BE2C (cell line): ENCODE data around the gene MSRB3.

Source experiments
- DNase-seq: peaks from one replicate; pipeline ENCODE4 v3.0.0-alpha.2; 2020
- H3K27me3 ChIP-seq: fragments of 250-450 bp; sonication (Bioruptor Pico); 2 replicates; pipeline ENCODE4 v1.5.1; 2020; ENCODE audit warnings: mild to moderate bottlenecking
- H3K36me3 ChIP-seq: fragments of 250-450 bp; sonication (Bioruptor Pico); 2 replicates; pipeline ENCODE4 v1.5.1; 2020; ENCODE audit warnings: mild to moderate bottlenecking
- H3K4me1 ChIP-seq: fragments of 250-450 bp; sonication (Bioruptor Pico); 2 replicates; pipeline ENCODE4 v1.5.1; 2020
- H3K4me3 ChIP-seq: 2 replicates; pipeline ENCODE4 v1.5.1; 2011; ENCODE audit warnings: low read depth, low read length
- H3K9me3 ChIP-seq: fragments of 250-450 bp; sonication (Bioruptor Pico); 2 replicates; pipeline ENCODE4 v1.5.1; 2020
- CTCF ChIP-seq: IDR thresholded peaks from 2 replicates; pipeline ENCODE4 v1.5.1; 2012; ENCODE audit warnings: mild to moderate bottlenecking, low read depth, low read length

MSRB3 gene

DNA sequence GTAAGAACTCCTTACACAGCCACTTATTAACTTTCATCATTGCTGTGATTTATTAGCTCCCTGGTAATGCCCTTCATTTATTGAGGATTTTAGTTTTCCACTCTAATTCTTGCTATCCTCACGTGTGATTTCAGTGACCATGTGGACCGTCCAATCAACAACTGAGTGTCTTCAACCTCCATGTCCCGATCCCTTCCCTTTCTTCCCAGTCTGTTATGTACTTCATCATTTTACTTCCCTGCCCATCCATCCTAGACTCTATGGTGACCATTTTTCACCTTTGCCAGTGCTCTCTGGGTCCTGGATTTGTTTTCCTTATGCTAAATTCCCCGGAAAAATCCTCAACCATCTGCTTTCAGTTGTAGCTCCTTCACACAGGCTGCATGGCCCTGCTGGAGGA is 111.0 kb downstream of the MSRB3 start:
- no peak for DNase-seq
- no peaks in the 10 kb centered on the region for H3K27me3 ChIP-seq
- no peaks in the 10 kb centered on the region for H3K9me3 ChIP-seq

GRCh38 chr12:65391711-65392110 is 113.2 kb downstream of the MSRB3 start:
- DNase-seq, result no peak
- H3K36me3 ChIP-seq, result no peaks in the 10 kb centered on the region
- TF ChIP-seq CTCF, result no peak
- no peak overlapping the region for H3K4me3 ChIP-seq
- H3K4me1 ChIP-seq, result no peaks in the 10 kb centered on the region
- no peaks in the 10 kb centered on the region for H3K9me3 ChIP-seq
- H3K27me3 ChIP-seq, result no peaks in the 10 kb centered on the region

More for the DNA sequence above, 111.0 kb downstream of the MSRB3 start:
- Histone ChIP-seq H3K36me3 (no peaks in the 10 kb centered on the region), H3K4me3 (no peak overlapping the region), H3K4me1 (no peaks in the 10 kb centered on the region)
- TF ChIP-seq CTCF, result no peak

DNA sequence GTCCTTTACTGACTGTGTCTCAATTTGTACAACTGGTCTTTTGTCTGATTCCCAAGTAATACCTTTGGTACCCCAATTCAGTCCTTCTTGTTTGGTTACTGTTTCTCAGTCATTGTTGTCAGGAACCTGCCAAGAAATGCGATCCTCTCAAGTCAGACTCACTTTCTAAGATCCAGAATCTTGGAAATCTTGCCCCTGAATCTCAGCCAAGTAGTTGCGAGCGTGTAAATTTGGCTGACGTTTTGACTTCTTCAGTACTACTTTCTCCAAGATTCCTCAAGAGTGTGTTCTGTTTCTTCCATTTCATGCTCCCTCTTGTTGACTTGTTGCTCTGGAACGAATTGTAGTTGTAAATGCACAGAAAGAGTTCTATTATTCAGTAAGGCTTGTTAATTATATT is 114.0 kb downstream of the MSRB3 start:
- no peaks in the 10 kb centered on the region for H3K36me3 ChIP-seq
- no peak overlapping the region for H3K4me3 ChIP-seq
- H3K27me3 ChIP-seq, result no peaks in the 10 kb centered on the region
- H3K9me3 ChIP-seq, result no peaks in the 10 kb centered on the region
- DNase-seq, result no peak
- TF ChIP-seq CTCF, result no peak
- no peaks in the 10 kb centered on the region for H3K4me1 ChIP-seq

GRCh38 chr12:65403188-65403587 is 124.7 kb downstream of the MSRB3 start:
- no peak for DNase-seq
- Histone ChIP-seq H3K4me3 (no peak overlapping the region), H3K36me3 (no peaks in the 10 kb centered on the region), H3K27me3 (no peaks in the 10 kb centered on the region), H3K9me3 (no peaks in the 10 kb centered on the region), H3K4me1 (no peaks in the 10 kb centered on the region)
- TF ChIP-seq CTCF, result no peak

GRCh38 chr12:65407388-65408149 is 129.1 kb downstream of the MSRB3 start:
- H3K36me3 ChIP-seq, result no peaks in the 10 kb centered on the region
- H3K9me3 ChIP-seq, result no peaks in the 10 kb centered on the region
- no peaks in the 10 kb centered on the region for H3K4me1 ChIP-seq
- TF ChIP-seq CTCF, result no peak
- no peaks in the 10 kb centered on the region for H3K27me3 ChIP-seq
- no peak overlapping the region for H3K4me3 ChIP-seq
- no peak for DNase-seq

DNA sequence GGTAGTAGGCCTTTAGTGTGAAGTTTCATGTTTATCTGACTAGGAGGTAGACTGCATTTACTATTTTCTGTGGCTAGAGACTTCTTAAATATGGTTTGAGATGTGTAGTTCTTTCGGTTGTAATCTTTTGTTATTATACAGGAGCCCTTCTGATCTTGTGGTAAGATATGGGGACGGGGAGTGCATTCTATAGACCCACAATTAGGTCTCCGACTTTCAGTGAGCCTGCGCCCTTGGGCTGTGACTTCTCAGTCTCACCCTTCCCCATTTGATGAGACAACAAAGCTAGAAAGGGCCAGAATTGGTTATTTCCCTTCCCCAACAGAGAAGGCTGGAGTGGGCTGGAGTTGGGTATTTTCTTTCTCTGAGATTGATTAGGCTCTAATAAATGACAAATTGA is 130.0 kb downstream of the MSRB3 start:
- no peak for DNase-seq
- no peaks in the 10 kb centered on the region for H3K9me3 ChIP-seq
- TF ChIP-seq CTCF, result no peak
- no peaks in the 10 kb centered on the region for H3K36me3 ChIP-seq
- no peak overlapping the region for H3K4me3 ChIP-seq
- no peaks in the 10 kb centered on the region for H3K4me1 ChIP-seq
- no peaks in the 10 kb centered on the region for H3K27me3 ChIP-seq
